Posterior cingulate gyrus (tissue), 11 donors: ENCODE measurements around the gene MSL1.
"Not testable (repeated sequence)": the region's sequence is repeated elsewhere in the genome, so short reads cannot be mapped to it uniquely, and the experiment has no call there.

Source experiments
- DNase-seq, 10 donors: peaks; one replicate each; pipeline versions ENCODE4 v3.0.0 to v3.0.0-alpha.2; 2020 to 2021; ENCODE audit warnings: mixed read lengths in 3 of 10
- intact Hi-C: fragments of 100-400 bp; cut with DNase I; formaldehyde crosslinking; loops from one replicate; pipeline ENCODE4 v1.15.1; 2023

The MSL1 gene

DNA sequence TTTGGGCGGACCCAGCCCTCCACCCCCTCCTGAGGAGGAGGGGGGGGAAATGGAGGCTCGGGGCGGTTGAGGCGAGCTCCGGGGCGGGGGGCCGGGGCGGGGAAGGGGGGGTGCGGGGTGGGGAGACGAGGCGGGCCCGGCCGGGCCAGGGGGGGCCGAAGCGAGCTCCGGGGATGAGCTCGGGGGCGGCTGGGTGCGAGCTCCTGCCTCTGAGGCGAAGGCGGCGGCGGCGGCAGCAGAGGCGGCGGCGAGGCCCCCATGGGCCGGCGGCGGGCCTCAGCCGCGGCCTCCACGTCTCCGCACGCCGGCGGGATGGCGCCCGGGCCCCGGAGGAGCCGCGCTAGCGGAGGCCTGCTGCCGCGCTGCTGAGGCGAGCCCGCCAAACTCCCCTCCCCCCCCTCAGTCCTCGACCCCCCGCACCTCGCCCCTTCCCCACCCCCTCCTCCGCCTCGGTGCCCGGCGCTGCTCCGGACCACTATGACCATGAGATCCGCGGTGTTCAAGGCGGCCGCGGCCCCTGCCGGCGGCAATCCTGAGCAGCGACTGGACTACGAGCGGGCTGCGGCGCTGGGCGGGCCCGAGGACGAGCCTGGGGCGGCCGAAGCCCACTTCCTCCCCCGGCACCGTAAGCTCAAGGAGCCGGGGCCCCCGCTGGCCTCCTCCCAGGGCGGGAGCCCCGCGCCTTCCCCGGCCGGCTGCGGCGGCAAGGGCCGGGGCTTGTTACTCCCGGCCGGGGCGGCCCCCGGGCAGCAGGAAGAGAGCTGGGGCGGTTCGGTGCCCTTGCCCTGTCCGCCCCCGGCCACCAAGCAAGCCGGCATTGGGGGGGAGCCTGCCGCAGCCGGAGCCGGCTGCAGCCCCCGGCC lies 596 bp downstream of the MSL1 start:
- intact Hi-C loops: no loop called here
- DNase-seq: peak in 7 of 10 donors; percentile 28 to 93 (median 48)

DNA sequence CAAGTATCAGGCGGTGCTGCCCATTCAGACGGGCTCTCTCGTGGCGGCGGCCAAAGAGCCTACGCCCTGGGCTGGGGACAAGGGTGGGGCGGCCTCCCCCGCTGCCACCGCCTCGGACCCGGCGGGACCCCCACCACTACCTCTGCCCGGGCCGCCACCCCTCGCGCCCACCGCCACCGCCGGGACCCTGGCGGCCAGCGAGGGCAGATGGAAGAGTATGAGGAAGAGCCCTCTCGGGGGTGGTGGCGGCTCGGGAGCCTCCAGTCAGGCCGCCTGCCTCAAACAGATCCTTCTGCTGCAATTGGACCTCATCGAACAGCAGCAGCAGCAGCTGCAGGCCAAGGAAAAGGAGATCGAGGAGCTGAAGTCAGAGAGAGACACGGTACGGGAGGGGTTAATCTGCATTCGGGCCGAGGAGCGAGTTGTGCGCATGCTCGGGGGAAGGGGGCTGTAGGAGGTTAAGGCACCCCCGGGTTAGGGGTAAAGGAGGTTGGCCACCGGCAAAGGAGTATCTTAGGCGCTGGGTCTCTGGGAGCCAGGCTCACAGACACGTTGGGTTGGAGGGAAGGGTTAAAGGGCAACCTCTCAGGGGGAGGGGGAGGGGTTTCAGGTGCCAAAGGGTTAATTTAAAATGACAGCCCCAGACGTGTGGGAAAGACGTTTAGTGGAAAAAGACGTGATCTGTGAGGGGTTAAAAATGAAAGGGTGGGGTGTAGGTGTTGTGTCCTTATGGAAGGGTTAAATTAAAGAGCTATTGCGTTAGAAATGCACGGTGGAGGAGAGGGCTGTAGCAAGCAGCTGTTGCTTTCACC lies 1.4 kb downstream of the MSL1 start:
- DNase-seq: peak in 7 of 10 donors; percentile 35 to 91 (median 54)
- intact Hi-C loops: no loop called here

DNA sequence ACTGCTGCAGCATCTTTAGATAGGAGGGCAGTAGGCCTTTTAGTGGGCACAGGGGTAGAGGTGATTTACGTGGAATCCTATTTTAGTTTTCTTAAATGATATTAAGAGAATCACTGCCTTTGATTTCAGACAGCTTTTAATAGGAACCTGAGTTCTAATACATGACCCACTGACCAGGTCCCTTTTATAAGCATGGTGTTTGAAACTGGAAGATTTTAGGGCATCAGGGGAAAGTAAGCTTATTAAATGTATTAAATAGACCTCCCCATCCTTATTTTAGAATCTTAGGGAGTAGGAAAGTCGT lies 2.0 kb downstream of the MSL1 start:
- DNase-seq: no peak
- intact Hi-C loops: no loop called here

DNA sequence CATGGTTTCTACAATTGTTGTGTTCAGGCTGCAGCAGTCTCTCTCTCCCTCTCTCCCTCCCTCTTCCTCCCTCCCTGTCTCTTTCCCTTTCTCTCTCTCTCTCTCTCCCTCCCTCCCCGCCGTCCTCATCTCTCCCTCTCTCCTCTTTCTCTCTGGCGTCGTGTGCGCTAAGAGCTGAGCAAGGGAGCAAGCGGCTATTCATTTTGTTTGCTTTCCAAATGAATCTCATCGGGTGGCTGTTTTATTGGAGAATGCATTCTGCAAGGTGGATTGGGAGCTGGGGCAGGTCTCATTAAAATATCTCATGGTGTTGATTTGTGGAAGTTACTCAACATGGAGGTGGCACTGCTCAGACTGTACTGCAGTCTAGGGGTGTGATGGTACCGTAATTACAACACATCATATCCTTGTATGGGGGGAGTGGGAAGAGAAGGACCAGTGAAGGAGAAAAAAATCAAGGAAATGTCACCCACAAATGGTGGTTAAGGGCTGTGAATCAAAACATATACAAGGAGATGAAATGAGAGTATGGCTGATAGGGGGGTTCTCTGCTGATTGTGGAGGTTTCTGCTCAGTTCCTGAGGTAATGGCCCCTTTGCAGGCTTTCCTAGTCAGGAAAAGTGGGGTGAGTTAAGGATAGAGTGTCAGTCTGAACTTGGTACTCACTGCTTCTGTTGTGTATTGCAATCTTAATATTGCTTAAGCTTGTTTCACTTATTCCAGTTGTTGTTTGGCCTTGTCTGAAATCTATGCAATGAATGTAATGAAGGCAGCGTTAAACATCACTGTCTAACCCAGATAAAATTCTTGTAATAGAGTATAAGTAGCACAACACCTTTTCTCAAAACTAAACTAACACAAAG lies 2.7 kb downstream of the MSL1 start:
- intact Hi-C loops: no loop called here
- DNase-seq: no peak

DNA sequence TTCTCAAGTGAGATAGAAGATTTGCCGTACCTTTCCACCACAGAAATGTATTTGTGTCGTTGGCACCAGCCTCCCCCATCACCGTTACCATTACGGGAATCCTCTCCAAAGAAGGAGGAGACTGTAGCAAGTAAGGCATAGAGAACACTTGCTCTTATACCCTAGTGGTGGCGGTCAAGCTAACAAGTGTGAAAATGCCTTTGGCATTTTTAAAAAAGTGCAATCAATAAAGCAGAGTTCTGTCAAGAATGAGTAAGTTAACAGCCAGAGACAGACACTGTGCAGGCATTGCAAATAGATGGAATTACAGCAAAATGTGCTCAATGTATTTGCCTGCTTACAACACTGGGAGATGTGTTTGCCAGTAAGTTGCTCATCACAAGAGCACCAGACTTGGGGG lies 7.7 kb downstream of the MSL1 start:
- DNase-seq: no peak
- intact Hi-C loops: no loop called here

DNA sequence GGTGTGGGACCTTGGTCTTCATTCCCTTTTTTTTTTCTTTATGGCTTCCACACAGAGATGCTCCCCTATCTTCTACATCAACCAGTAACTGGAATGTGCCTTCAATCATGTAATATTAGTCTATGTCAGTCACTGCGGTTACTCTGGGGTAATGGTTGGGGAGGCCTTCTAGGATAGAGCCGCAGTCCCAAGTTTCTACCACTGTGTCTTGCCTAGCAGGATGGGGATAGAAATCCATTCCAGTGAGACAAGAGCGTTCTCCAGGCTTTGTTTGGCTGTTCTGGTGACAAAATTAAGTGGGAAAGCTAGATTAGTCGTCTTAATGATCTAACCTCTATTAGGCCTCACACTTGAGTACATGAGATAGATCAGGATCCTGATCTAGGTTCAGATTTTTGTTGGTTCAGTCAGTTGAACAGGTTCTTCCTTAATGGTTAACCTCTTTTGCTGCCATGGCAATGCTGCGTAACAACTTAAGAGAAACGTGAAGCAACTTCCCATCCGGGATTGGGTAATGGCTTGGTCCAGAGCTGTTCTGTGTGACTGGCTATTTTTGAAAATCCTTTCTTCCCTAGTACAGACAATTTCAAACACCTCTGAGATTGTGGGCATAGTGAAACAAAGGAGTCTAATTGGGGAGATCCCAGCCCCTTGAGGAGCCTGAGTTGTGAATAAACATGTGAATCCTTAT lies 8.7 kb downstream of the MSL1 start:
- intact Hi-C loops: no loop called here

DNA sequence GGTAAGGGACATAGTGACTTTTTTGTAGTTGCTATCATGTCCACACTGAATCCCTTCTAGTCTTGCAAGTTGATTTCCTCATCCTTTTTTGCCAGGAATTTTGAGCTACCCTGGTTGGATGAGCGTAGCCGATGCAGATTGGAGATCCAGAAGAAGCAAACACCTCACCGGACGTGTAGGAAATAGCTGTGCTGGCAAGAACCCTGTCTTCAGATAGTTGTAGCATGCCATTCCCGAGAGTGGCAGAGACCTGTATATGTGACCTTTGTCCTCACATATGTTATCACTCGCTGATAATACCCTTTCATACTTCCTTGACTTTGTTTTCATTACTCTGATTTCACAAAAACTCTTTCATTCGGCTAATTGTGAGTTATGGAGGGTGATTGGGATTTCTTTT lies 12.4 kb downstream of the MSL1 start:
- intact Hi-C loops: no loop called here

More for the DNA sequence above, 8.7 kb downstream of the MSL1 start:
- peak in 1 of 10 donors; percentile 14 for DNase-seq

DNA sequence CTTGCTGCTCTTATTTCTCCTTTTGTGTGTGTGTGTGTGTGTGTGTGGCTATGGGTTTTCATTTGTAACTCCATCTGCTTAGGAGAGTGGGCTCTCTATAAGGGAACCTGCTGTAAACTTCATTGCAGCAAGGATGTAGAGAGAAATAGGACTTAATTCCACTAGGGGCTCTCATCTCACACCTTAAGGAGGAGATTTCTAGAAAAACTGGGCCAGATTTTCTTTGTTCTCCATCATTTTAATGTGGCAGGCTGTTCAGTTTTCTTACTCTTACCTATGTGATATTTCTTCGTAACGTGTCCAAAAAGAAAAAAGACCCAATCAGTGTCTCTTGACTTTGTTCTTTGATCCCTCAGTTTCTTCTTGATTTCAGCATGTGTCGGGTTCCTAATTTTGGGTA lies 14.0 kb downstream of the MSL1 start:
- intact Hi-C loops: no loop called here
- no peak for DNase-seq

More for the DNA sequence above, 12.4 kb downstream of the MSL1 start:
- DNase-seq: no peak

DNA sequence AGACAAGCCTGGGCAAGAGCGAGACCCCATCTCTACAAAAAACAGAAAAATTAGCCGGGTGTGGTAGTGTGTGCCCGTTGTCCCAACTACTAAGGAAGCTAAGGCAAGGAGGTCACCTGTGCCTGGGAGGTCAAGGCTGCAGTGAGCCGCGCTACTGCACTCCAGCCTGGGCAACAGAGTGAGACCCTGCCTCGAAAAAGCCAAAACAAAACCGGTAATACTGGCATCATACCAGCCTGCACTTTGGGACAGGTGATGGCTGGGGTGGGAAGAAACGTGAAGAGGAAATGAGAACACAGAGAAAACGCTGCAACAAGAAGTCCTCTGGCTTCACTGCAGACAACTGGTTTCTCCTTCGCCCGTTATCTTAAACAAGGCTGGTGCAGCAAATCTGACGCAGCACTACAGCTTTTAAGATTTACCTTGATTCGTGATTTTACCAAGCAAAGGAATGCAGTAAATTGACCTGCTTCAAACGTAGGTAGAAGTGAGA lies 17.8 kb downstream of the MSL1 start:
- DNase-seq: peak in 1 of 10 donors; percentile 78
- intact Hi-C loops: no loop called here

DNA sequence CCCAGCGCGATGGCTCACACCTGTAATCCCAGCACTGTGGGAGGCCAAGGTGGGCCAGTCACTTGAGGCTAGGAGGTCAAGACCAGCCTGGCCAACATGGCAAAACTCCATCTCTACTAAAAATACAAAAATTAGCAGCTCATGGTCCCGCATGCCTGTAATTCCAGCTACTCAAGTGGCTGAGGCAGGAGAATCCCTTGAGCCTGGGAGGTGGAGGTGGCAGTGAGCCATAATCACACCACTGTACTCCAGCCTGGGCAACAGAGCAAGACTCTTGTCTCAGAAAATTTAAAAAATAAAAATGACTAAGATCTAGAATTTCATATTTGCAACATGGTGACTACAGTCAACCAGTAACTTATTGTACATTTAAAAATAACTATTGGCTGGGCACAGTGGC lies 21.4 kb downstream of the MSL1 start:
- peak in 1 of 10 donors; percentile 22 for DNase-seq
- intact Hi-C loops: not testable (repeated sequence)

DNA sequence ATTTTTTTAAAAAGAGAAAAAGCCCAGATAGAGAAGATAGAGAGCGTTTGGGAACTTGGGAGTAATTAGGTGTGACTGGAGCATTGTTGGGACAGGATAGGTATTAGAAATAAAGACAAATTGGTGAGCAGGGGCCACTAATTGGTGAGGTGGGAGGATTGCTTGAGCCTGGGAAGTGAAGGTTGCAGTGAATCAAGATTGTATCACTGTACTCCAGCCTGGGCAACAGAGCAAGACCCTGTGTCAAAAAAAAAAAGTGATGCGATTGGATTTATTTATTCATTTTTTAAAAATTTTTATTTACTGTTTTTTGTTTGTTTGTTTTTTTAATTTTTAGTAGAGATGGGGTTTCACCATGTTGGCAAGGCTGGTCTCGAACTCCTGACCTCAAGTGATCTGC lies 23.7 kb downstream of the MSL1 start:
- intact Hi-C loops: no loop called here
- DNase-seq: no peak

DNA sequence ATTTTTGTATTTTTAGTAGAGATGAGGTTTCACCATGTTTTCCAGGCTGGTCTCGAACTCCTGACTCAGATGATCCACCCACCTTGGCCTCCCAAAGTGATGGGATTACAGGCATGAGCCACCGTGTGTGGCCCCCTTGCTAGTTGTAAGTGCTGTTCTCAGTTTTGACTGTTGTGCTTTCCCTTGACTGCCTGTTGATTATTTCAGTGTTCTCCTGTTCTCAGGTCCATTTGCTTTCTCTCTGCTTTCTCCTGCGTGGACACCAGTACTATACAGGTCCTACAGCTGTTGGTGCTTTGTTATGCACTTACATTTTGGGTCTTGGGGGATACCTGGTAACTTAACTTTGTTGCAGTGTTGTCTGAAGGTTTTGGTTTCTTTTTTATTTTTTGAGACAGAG lies 26.8 kb downstream of the MSL1 start:
- intact Hi-C loops: no loop called here
- peak in 1 of 10 donors; percentile 12 for DNase-seq

DNA sequence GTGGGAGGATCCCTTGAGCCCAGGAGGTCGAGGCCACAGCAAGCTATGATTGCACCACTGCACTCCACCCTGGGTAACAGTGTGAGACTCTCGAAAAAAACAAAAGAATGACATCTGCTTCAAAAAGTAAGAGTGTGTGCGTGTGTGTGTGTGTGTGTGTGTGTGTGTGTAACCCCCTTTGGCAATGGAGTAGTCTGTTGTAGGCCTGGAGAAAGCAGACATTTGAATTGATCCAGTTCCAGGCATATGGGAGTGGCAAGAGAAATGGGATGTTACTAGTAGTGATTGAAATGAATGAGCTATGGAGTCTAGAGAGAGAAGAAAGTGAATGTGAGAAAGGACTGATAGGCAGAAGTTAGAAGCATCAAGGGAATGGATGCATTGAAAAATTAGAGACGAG lies 28.5 kb downstream of the MSL1 start:
- intact Hi-C loops: no loop called here
- no peak for DNase-seq

DNA sequence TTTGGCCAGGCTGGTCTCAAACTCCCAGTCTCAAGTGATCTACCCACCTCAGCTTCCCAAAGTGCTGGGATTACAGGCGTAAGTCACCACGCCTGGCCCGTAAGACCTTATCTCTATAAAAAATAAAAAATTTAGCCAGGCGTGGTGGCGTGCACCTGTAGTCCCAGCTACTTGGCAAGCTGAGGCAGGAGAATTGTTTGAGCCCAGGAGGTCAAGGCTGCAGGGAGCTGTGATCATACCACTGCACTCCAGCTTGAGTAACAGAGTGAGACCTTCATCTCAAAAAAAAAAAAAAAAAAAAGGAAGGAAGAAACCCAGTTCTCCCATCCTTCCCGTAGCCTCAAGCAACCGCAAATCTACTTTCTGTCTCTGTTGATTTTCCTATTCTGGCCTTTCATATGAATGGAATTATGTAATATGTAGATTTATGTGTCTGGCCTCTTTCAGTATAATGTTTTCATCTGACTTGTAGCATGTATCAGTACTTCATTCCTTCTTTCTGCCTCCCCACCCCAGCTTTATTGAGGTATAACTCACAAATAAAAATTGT lies 29.7 kb downstream of the MSL1 start:
- intact Hi-C loops: no loop called here

DNA sequence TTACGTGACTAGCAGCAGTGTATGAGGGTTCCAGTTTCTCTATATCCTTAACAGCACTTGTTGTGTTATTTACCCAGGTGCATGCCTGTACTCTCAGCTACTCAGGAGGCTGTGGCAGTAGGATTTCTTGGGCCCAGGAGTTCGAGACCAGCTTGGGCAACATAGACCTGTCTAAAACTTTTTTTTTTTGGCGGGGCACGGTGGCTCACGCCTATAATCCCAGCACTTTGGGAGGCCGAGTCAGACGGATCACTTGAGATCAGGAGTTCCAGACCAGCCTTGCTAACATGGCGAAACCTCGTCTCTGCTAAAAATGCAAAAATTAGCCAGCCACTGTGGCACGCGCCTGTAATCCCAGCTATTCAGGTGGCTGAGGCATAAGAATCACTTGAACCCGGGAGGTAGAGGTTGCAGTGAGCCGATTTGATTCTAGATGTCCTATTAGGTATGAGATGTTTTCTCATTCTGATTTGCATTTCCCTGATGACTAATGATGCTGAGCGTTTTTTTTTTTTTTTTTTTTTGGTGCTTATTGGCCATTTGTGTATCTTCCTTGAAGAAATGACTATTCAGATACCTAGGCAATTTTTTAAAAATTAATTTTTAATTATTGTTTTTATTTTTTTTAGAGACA lies 31.9 kb downstream of the MSL1 start:
- DNase-seq: peak in 1 of 10 donors; percentile 56
- intact Hi-C loops: no loop called here

More for the DNA sequence above, 29.7 kb downstream of the MSL1 start:
- no peak for DNase-seq

DNA sequence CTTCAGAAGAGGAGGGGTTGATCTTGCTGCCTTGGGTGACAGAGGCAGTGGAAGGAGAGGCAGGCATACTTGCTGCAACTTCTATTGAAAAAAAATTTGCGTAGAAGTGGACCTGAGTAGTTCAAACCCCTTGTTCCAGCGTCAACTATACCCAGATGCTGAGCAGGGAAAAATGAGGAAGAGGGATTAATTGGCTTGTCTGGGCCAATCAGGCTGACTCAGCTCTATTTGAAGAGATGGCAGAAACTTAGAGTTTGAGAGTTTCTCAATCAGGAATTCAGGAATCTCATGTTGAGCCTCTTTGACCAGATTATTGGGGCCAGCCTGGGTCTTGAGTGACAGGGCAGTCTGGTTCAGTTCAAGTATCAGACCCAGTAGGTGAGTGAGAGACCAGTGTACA lies 36.2 kb downstream of the MSL1 start:
- no peak for DNase-seq
- intact Hi-C loops: no loop called here

DNA sequence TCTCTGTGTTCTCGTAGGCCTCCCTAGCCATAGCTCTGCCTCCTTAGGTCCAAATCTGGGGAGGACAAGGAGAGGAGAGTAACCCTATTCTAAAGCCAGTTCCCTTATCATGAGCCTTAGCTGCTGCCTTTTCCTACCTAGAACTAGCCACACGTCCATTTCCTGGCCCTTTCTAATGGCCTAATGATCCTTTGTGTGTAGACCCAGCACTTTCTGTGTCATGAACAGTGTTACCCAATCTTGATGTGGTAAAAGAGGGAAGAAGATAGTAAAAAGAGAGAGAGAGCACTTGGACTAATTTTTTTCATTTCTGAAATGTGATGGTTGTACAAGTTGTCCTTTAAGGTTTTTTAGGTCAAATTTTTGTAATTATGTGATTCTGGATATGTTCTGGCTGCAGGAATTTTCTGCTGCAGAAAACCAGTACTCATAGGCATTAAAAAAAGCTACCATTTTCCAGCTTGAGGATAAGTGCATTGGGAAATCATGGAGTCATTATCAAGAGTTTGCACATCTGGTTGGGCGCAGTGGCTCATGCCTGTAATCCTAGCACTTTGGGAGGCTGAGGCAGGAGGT lies 36.8 kb downstream of the MSL1 start:
- no peak for DNase-seq
- intact Hi-C loops: no loop called here

DNA sequence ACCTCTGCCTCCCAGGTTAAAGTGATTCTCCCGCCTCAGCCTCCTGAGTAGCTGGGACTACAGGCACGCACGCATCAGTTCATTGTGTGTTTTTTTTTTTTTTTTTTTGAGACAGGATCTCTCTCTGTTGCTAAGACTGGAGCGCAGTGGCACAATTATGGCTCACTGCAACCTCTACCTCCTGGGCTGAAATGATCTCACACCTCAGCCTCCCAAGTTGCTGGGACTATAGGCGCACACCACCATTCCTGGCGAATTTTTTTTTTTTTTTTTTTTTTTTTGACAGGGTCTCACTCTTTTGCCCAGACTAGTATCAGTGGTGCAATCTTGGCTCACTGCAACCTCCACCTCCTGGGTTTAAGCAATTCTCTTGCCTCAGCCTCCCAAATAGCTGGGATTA lies 37.7 kb downstream of the MSL1 start:
- DNase-seq: peak in 1 of 10 donors; percentile 14
- intact Hi-C loops: no loop called here
